GM12878 (cell line): ENCODE measurements around the gene ZNF530.

Source experiments
- CTCF ChIP-seq, 3 experiments: IDR thresholded peaks in 2 of 3; conservative IDR thresholded peaks in 1 of 3; 2 replicates each; pipeline ENCODE4 v1.5.1; 2011; ENCODE audit warnings: low read depth in 3 of 3, low read length in 3 of 3, mild to moderate bottlenecking in 3 of 3, control low read depth in 2 of 3, moderate library complexity in 2 of 3, inconsistent platforms in 1 of 3, mixed read lengths in 1 of 3; ENCODE audit not compliant: control insufficient read depth in 2 of 3, insufficient read depth in 1 of 3; ENCODE audit errors: extremely low read depth in 1 of 3
- JUND ChIP-seq: IDR thresholded peaks from 2 replicates; pipeline ENCODE4 v1.6.1; 2012; ENCODE audit warnings: low read depth, mild to moderate bottlenecking, low read length, improper control_type of control experiment, moderate library complexity
- NKRF ChIP-seq: fragments of 450-650 bp; conservative IDR thresholded peaks from 2 replicates; pipeline ENCODE4 v1.6.1; 2017; ENCODE audit warnings: mild to moderate bottlenecking, moderate library complexity
- NR2F1 ChIP-seq: fragments of 450-650 bp; conservative IDR thresholded peaks from 2 replicates; pipeline ENCODE4 v1.6.1; 2017; ENCODE audit warnings: mild to moderate bottlenecking
- POLR2AphosphoS5 ChIP-seq: IDR thresholded peaks from 2 replicates; pipeline ENCODE4 v1.6.1; 2011; ENCODE audit warnings: mild to moderate bottlenecking, low read length, inconsistent platforms
- SREBF2 ChIP-seq: IDR thresholded peaks from 2 replicates; pipeline ENCODE4 v1.6.1; 2012; ENCODE audit warnings: mild to moderate bottlenecking, low read length

GRCh38 chr19:57599377-57599760 lies 316 bp upstream of the ZNF530 start:
- TF ChIP-seq SREBF2 (no peak), POLR2AphosphoS5 (no peak), NKRF (no peak), NR2F1 (peak; percentile 26; the same call in 1 of the 2 replicates), CTCF (IDR thresholded peaks at IDR 0.05 in 2 of 3, conservative IDR thresholded peaks at IDR 0.05 in 1 of 3; ENCODE audit: control insufficient read depth in 2 of 3, extremely low read depth in 1 of 3, insufficient read depth in 1 of 3, low read depth in 3 of 3, low read length in 3 of 3) (no peak), JUND (no peak)
